Measurements from ENCODE around the gene ZMAT5. TPM values are rescaled to one million over a fixed set of nuclear protein-coding genes. Genes with fewer than 3 reads are reported as not detected.

The ZMAT5 gene
- total RNA-seq, 4 donors from 2014 or later, result 17.2 to 30.1 (median 21.8) TPM

- no peak for DNase-seq (ENCODE audit: low spot score in 2 of 2)
- 83 to 84% methylated on average over 11 of the region's 11 CpGs for WGBS, 2 donors
- intact Hi-C loops (cut with DNase I; ENCODE audit: low total_unique reads), result no loop called here
These were observed 16.0 kb downstream of the ZMAT5 start for GRCh38 chr22:29750559-29751538.

GRCh38 chr22:29750029-29750428 is 16.8 kb downstream of the ZMAT5 start:
- intact Hi-C loops (cut with DNase I; ENCODE audit: low total_unique reads), result no loop called here
- WGBS, 2 donors, result 90 to 94% methylated on average over 3 of the region's 3 CpGs
- TF ChIP-seq, protein P1, sequence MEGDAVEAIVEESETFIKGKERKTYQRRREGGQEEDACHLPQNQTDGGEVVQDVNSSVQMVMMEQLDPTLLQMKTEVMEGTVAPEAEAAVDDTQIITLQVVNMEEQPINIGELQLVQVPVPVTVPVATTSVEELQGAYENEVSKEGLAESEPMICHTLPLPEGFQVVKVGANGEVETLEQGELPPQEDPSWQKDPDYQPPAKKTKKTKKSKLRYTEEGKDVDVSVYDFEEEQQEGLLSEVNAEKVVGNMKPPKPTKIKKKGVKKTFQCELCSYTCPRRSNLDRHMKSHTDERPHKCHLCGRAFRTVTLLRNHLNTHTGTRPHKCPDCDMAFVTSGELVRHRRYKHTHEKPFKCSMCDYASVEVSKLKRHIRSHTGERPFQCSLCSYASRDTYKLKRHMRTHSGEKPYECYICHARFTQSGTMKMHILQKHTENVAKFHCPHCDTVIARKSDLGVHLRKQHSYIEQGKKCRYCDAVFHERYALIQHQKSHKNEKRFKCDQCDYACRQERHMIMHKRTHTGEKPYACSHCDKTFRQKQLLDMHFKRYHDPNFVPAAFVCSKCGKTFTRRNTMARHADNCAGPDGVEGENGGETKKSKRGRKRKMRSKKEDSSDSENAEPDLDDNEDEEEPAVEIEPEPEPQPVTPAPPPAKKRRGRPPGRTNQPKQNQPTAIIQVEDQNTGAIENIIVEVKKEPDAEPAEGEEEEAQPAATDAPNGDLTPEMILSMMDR (IDR thresholded peaks at IDR 0.05), result no peak
- TF ChIP-seq POLR2A (IDR thresholded peaks at IDR 0.05), result no peak
- no peak for DNase-seq (ENCODE audit: low spot score in 2 of 2)
- no peak overlapping the region for H3K4me3 ChIP-seq (ENCODE audit: low read depth, poor library complexity, severe bottlenecking)

More at GRCh38 chr22:29750559-29751538, 16.0 kb downstream of the ZMAT5 start:
- H3K4me3 ChIP-seq (ENCODE audit: low read depth, poor library complexity, severe bottlenecking), result no peak overlapping the region
- TF ChIP-seq, protein P1 (IDR thresholded peaks at IDR 0.05), result no peak
- TF ChIP-seq POLR2A (IDR thresholded peaks at IDR 0.05), result no peak

DNA sequence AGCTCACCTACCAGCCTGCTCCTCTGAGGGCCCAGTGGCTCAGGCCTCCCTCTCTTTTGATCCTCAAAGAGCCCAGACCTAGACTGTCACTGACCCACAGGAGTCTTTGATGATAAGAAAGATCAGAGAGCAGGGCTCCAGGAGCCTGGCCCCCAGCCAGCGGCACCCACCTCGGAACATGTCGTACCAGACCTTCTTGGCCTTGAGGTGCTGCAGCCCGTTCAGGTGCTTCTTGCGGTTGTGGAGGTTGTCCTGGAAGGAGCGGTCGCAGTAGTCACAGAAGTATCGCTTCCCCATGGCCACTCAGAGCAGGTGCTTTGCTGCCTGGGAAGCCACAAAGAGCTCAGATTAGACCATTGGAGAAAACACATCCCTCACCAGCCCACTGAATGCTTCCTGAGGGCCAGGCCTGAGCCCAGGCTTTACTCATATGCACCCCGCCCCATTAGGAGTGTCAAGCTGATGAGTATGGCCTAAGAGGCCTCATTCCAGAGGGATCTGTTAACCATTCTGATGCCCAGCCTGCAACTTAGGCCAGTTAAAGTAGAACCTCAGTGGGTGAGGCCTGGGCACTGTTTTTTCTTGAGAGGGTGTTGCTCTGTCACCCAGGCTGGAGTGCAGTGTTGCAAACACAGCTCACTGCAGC is 18.4 kb downstream of the ZMAT5 start:
- H3K4me3 ChIP-seq (ENCODE audit: low read depth, poor library complexity, severe bottlenecking), result no peak overlapping the region
- no peak for TF ChIP-seq POLR2A (IDR thresholded peaks at IDR 0.05)
- TF ChIP-seq, protein P1 (IDR thresholded peaks at IDR 0.05), result no peak
- WGBS, 2 donors, result 85 to 90% methylated on average over 9 of the region's 9 CpGs
- no peak for DNase-seq (ENCODE audit: low spot score in 2 of 2)
- intact Hi-C loops (cut with DNase I; ENCODE audit: low total_unique reads), result no loop called here

DNA sequence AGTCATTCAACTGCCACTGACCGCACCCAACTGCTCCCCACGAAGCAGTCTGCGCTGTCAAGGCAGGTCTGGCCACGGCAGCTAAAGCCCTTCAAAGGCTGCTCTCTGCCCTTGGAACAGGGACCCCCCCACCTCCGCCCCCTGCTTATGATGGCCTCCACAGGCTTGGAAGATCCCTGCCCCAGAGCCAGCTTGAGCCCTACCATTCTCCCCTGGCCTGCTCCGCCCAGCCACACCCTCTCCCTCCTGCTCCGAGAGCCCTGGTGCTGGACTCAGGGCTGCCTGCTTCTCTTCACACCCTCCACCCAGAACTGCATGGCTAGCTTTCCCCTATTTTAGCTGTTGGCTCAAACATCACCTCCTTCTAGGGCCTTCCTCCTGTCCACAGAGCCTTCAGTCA is 19.0 kb downstream of the ZMAT5 start:
- no peak for DNase-seq (ENCODE audit: low spot score in 2 of 2)
- intact Hi-C loops (cut with DNase I; ENCODE audit: low total_unique reads), result no loop called here
- H3K4me3 ChIP-seq (ENCODE audit: low read depth, poor library complexity, severe bottlenecking), result no peak overlapping the region
- 90 to 91% methylated on average over 7 of the region's 7 CpGs for WGBS, 2 donors
- no peak for TF ChIP-seq POLR2A (IDR thresholded peaks at IDR 0.05)
- TF ChIP-seq, protein P1 (IDR thresholded peaks at IDR 0.05), result no peak

DNA sequence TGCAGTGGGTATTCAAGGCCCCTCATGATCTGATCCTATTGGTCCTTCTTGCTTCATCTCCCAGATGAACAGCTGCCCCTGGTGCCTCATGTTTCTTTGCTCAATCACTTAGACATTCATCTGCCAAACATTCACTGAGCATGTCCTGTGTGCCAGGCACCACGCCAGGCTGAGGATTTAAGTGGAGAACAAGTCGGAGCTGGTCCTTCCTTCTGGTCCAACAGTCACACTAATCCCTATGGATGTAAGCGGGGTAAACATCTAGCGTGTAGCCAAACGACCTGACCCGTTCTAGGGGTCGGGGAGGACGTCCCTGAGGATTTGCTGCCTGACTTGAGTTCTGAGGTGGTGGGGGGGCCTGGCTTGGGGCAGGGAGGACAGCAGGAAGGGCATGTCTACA is 21.9 kb downstream of the ZMAT5 start:
- DNase-seq (ENCODE audit: low spot score in 2 of 2), result peak; percentile 74 to 91
- TF ChIP-seq, protein P1 (IDR thresholded peaks at IDR 0.05), result no peak
- TF ChIP-seq POLR2A (IDR thresholded peaks at IDR 0.05), result no peak
- intact Hi-C loops (cut with DNase I; ENCODE audit: low total_unique reads), result no loop called here
- WGBS, 2 donors, result 37 to 55% methylated on average over 8 of the region's 8 CpGs
- no peak overlapping the region for H3K4me3 ChIP-seq (ENCODE audit: low read depth, poor library complexity, severe bottlenecking)
